HG03095 (cell line): Measurements from ENCODE around the gene SLIT1.
"Not testable (repeated sequence)": the region's sequence is repeated elsewhere in the genome, so short reads cannot be mapped to it uniquely, and the experiment has no call there.

Experiments
- ATAC-seq: cut with Tn5 transposase; IDR thresholded peaks from one replicate; pipeline ENCODE4 v1.9.1; 2021; ENCODE audit warnings: moderate library complexity; ENCODE audit not compliant: unreplicated experiment

Gene SLIT1

DNA sequence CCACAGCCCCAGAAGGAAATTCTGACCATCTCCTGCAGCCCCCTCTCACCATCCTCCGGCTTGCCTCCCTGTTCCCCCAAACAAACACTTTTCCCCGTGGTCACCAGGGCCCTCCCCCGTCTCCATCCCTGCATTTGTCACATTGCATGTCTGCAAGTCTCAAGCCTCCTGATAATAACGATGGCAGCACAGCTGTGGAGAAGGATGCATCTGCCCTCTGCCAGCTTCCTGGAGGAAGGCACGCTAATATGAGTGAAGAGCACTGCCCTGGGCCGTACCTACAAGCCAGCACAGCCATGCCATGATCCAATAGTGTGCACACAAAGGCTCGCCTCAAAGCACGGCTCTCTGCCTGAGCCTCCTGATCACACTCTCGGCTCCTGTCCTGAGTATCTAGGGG is 98.5 kb downstream of the SLIT1 start:
- ATAC-seq, result no peak

DNA sequence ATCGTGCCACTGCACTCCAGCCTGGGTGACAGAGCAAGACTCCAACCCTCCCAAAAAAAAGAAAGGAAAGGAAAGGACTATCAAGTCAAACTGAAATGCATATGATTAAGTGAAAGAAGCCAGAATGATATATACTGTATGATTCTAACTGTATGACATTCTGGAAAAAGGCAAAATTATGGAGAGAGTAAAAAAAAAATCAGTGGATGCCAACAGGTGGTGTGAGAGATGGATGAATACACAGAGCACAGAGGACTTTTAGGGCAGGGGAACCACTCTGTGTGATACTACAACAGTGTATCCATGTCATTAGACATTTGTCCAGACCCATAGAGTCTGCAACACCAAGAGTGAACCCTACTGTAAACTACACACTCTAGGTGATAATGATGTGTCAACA is 99.2 kb downstream of the SLIT1 start:
- ATAC-seq, result no peak

DNA sequence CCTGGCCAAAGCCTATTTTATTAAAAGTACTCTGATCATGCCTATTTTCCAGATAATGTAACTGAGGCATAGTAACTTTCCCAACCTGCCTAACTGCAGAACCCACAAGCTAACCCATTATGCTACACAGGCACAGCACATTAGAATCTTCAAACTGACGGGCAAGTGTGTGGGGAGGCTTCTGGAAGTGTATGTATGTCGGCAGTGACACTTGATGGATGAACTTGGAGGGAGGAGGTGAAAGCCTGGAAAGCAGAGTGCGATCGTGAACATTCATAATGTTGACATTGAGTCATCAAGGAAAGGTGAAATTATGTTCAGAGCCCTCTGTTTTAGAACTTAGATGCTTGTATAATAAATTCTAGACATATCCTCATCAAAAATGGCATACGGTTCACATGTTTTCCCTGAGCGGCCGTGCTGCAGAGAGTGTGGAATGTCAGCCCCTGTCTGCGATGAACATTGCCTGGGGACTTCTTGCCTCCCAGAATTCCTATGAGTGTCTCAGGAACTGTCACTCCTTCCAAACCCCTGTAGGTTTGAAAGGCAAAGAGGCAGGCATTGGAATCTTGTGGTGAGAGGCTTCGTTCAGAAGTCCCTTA is 102.4 kb downstream of the SLIT1 start:
- no peak for ATAC-seq

DNA sequence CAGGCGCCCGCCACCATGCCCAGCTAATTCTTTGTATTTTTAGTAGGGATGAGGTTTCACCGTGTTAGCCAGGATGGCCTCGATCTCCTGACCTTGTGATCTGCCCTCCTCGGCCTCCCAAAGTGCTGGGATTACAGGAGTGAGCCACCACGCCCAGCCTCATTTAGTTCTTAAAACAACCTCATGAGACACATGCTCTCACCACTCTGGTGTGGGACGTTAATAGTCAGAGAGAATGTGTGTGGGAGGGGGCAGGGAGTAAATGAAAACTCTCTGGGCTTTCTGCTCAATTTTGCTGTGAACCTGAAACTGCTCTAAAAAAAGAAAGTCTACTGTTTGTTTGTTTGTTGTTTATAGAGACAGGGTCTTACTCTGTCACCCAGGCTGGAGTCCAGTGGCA is 103.2 kb downstream of the SLIT1 start:
- ATAC-seq, result not testable (repeated sequence)

DNA sequence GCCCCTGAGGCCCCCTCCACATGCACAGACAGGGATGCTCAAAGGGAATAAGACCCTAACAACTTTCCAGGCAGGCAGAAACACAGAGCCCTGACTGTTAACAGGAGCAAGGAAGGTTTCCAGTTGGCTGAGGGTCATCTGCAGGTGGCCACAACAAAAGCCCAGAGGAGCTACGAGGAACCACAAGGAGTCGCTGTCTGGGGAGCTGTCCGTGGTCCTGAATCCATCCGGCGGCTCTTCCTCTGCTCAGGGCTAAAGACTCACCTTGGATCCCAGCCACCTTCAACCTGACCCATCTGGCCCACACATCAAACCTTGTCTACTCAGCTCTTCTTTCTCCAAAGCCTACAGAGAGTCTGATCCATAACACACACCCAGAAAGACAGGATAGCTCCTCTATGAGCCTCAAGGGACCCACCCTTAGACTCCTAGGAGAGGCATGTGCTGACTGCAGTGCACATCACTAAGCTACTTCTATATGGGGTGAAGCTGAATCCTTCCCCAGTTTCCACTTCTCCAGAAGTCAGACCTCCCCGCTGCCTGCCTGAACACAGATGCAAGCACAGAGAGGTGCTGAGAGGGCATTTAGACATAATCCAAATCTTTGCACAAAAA is 104.0 kb downstream of the SLIT1 start:
- ATAC-seq, result no peak

DNA sequence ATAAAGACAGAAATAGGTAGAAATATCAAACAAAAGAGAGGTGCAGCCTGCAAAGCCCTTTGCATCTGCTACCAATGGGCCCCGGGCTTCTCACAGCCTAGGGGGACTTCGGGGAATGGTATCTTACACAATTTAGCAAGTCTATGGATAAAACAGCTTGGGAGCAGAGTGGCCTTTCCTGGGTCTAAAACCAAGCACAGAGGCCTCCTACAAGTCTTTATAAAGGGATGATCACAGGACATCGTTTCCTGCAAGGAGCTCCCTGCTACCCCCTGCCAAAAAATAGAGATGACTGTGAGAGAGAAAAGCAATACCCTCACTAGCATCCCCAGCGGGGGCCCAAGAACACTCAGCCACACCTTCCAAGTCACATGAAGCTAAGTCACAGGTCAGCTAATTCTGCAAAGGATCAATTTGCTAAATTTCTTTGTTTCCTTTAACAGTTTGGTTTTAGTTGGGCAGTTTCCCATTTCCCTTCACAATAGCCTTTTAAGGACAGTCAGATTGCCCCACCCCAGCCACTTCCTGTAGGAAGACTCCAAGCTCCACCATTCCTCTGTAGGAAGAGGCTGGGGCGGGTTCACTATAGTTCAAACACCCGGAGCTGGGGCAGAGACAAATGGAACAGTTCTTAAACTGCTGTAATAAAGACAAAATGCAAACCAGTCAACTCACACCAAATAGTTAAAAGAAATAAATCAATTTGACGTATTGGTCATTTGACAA is 105.5 kb downstream of the SLIT1 start:
- no peak for ATAC-seq

DNA sequence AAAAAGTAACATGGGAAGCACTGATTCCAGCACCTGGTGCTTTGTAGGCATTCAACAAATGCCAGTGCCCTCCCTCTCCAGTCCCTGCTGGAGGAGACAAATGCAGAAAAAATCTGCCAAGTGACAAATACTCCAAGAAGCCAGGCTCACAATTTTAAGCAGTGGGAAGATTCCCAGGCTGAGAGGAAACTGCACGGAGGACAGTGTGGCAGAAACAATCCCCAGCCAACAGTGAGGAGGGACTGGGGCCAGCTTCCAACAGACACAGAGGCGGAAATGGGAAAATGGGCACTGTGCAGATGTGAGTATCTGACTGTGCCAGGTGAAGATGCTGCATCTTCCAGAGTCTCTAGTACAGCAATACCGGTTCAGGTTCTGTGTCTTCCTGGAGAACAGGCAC is 106.3 kb downstream of the SLIT1 start:
- no peak for ATAC-seq

DNA sequence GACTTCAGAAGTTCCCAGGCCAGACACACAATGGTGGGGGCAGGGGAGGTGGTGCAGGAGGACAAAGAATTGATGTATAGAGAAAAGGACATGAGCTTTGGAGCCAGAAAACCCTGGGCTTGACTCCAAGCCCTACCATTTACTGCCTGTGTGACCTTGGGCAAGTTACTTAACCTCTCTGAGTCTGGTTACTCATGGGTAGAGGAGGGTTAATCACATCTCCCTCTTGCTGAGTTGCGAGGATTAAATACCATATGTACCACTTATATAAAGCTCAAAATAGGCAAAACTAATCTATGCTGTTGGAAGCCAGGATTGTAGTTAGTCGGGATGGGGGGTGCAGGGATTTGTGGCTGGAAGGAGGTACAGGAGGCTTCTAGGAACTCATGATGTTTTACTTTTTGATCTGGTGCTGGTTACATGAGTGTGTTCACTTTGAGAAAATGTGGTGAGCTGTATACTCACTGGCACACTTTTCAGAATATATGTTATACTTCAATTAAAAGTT is 106.8 kb downstream of the SLIT1 start:
- no peak for ATAC-seq

DNA sequence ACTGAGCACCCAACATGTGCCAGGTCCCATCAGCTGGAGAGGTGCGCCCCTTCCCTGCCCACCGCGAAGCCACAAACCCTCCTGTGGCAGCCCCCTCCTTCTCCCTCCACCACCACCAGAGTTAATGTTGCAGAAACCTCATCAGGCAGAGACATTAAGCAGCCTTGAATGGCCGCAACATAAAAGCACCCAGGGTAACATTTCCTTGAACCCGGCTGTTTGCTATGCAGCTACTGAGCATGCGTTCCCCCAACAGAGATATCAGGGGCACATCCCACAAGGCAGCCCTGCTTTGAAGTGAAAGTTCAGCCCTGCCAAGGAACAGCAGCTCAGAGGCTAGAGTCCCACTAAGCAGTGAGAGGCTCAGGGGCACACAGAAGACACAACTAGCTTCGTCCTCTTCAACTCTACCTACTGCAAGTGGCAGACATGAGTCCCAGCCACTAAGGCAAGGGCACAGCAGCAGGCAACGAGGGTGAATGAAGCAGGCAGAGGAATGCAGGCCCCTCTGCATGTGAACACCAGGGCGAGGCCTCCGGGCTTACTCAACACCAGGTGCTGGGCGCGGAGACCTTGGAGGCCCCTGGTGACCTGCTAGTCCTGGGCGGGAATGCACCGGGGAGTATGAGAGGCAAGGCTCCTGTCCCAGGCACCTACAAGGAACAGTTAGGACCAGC is 107.4 kb downstream of the SLIT1 start:
- no peak for ATAC-seq

DNA sequence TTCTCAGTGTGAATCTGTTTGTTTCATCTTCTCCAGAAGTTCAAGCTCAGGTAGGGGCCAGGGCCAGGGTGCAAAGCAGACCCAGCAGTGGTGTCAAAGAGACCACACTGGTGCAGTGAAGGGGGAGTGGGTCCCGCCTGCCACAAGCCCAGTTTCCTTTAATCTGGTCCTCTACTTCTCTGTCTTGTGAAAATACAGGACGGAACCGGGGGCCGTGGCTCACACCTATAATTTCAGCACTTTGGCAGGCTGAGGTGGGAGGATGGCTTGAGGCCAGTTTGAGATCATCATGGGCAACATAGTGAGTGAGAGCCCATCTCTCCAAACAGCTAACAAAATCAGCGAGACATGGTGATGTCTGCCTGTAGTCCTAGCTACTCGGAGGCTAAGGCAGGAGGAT is 109.0 kb downstream of the SLIT1 start:
- ATAC-seq, result no peak

DNA sequence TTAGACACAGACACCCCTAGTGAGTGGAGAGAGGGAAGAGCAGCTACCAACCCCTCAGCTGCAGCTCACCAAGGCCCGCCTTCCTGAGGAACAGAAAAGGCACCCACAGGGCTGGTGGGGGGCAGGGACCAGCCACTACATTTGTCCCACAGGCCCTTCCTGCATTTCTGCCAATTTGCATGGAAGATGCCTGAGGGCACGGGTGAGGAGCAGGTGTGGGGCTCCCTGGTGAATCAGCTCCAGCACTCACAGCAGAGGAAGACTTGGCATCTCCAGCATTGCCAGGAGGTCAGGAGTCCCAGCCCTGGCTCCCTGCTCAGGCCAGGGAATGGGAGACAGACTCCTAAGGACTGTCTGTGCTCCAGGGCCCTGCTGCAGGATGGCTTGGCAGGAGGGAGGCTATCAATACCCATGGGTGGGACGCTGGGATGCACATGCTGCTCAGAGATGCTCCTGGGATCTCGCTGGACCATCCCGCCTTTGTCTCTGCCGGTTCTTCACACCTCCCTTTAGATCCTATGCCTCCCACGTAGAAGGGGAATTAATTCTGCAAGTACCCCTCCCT is 109.7 kb downstream of the SLIT1 start:
- no peak for ATAC-seq

DNA sequence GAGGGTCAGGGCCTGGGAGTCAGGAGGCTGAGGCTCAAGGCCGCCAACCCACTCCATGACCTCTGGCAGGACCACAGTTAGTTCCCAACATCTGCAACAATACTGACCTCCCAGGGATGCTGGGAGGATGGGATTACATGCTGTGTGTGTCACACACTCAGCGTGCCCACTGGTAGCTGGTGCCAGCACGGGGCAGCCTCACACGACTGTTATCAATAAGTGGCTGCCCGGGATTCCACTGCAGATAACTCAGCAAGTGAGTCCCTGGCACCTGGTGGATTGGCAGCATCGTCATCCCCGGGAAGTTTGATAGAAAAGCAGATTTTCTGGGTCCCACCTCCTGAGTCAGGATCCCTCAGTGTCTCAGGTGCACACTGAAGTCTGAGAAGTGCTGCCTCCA is 110.3 kb downstream of the SLIT1 start:
- ATAC-seq, result no peak

DNA sequence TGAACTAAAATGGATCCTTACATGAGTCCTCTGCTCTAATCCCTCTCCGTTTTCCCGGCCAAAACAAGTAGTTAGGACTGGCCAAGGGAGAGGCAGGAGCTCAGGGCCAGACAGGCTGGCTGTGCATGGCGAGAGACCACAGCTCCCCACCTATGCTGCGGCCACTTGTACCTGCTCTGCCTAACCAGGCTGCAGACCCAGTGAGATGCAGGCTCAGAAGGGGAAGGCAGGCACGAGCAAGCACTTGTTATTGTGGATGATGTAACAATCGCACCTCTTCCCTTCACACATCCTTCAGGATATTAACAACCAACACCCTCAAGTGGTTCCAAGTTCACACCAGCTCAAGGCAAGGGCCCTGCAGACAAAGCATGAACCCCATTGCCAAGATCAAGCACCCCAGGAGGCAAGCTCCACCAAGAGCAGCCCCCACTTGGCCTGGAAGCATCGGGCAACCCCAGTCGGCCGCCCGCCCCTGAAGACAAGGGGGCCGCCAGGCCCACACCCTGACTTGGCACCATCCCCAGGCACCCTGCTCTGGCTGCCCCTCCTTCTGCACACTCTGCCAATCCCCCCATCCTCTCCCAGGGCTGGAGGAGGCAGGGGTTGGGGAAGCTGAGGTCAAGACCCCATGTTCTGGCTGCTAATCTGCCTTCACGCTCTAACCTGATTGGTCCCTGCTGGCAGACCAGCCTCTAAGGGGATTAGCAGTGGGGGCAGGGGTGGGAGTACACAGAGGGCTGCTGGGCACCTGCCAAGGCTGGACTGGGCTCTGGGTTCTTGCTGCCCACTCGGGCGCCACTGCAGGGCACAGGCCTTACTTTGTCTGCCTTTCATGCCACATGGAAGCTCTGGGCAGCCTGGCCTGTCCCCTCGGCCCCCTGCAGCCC is 111.3 kb downstream of the SLIT1 start:
- ATAC-seq, result no peak

DNA sequence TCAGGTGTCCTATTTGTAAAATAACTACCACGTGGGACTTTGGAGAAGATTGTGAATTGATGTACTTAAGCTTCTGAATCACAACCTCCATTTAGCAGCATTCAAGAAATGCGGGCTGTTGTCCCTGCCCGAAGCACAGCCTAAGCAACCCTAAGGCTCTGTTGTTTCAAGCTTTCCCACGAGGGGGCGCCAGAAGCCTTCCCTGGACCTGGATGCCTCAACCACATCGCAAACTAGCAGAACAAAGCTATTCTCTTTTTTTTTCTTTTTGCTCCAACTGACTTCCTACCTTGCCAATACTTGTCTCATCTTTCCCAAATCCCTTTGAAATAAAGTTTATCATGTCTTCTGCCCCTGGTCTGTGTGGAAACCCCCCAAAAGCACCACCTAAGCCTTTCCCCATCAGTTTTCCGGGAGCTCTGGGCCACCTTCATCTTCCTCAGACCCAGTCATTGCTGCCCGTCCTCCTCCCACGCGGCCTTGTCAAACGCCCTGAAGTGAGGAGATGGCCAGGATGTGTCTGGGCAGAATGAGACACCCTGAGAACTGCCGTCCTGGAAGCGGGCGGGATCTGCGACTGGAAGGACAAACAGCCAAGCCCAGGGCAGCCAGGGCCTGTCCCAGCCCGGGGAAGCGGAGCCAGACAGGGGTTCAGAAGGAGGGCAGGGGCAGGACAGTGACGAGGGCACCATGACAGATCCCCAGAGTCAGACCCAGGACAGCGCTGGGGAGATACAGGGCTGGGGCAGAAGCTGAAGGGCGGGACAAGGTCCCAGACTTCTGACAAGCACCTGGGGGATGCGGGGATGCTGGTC is 112.7 kb downstream of the SLIT1 start:
- ATAC-seq, result no peak

DNA sequence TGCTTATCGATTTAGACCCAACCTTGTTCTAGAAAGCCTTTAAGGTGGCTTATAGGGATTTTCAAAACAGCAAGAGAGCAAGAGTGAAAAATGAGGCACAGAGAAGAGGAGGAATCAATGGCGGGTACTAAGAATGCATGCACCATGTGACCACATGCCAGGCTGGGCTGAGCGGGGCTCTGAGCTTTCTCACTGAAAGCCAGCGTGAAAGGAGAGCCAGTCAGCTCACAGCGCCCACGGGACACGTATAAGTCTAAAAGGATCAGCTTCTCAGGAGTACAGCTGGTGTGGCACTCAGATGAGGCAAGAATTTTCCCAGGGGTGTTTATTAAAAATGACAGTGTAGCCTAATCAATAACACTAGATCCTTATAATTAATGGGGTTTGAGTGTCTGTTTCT is 114.3 kb downstream of the SLIT1 start:
- ATAC-seq, result no peak

DNA sequence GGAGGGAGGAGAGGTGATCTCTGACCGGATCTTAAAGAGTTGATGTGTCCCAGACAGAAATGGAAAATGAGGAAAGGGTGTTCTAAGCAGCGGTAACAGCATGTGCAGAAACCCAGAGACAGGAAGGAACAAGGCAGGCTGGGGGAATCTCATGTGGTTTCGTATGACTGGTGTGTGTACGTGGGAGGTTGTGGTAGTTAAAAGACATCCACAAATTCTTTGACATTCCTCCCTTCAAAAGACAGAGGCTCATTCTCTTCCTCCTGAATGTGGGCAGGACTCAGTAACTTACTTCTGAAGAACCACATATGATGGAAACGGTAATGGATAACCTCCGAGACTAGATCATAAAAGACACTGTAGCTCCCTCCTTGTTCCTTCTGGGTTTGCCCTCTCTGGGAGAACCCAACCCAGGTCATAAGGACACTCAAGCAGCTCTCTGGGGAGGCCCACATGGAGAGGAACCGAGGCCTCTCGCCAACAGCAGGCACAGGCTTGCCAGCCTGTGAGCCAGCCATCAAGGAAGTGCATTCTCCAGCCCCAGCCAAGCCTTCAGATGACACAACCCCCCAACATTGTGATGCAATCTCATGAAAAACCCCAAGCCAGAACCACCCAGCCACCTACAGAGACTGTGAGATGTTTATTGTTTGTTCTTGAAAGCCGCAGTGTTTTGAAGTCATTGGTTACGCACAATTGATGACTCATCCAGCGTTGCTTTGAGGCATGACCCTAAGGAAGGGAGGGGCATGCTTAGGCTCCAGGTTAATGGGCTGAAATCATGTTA is 116.0 kb downstream of the SLIT1 start:
- no peak for ATAC-seq

DNA sequence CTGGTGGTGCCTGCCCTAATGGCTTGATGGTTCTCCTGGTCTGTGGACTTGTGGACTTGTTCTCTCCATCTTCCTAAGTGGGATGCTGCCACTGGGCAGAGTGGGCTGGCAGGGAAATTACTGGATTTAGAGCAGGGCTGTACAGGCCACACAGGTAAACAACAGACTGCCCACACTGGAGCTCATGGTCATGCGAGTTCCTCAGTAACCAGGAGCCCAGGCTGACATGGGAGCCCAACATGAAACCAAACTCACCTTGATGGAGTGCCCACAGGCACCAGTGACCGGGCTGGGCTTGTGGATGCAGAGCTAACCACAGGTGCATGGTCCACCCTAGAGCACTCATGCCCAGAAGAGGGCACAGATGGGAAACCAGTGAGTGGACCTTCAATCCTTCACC is 116.7 kb downstream of the SLIT1 start:
- no peak for ATAC-seq

DNA sequence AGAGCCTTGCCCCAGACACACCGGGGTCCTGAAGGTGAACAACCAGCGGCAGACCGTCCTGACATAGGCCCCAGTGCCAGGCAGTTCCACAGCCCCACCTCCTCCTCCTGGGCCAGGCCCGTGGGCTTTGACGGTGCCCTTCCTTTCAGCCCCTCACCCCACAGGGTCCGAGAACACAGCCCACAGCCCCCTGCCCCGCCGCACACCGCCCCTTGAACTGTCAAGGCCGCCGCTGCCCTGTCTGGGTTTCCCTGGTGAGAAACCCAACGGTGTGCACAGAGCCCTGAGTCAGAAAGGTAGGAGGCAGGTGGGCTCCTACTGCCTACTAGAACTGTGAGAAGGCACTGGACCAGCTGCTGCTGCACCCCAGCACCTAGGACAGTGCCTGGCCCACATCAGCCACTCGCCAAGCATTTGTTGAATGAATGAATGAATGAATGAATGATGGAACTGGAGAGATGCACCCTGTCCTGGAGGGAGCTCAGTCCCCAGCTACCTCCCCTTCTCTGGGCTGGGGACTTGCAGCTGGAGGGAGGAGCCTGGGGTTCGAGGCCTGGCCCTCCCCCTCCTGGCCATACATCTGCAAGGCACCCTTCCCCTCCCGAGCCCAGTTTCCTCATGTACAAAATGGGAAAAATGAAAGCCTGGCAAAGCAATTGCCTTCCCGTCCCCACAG is 117.9 kb downstream of the SLIT1 start:
- no peak for ATAC-seq
